ENCODE data around the gene COL8A1. TPM values are rescaled to one million over a fixed set of nuclear protein-coding genes. Genes with fewer than 3 reads are reported as not detected.
A peak's percentile ranks its signal among the peaks of the same experiment; 100 is the strongest.

Gene COL8A1
- total and polyA plus RNA-seq, 3 donors from 2014 or later: 1.1 to 11.5 (median 1.3) TPM

GRCh38 chr3:99708207-99708745, 69.9 kb downstream of the COL8A1 start:
- TF ChIP-seq CTCF (IDR thresholded peaks at IDR 0.05): no peak
- TF ChIP-seq POLR2A (IDR thresholded peaks at IDR 0.05): no peak
- DNase-seq: no peak
- H3K4me1 ChIP-seq: peaks cover 4% of the 10 kb centered on the region
- no peaks in the 10 kb centered on the region for H3K27me3 ChIP-seq
- H3K4me3 ChIP-seq: no peak overlapping the region
- intact Hi-C loops (cut with DNase I; ENCODE audit: low total_unique reads): no loop called here
- H3K9me3 ChIP-seq: no peaks in the 10 kb centered on the region
- no peak overlapping the region for H3K27ac ChIP-seq
- WGBS, 2 donors: 58% methylated on average over 4 of the region's 4 CpGs
- no peaks in the 10 kb centered on the region for H3K36me3 ChIP-seq (ENCODE audit: low read depth, missing control alignments)

GRCh38 chr3:99709686-99710085, 71.3 kb downstream of the COL8A1 start:
- Histone ChIP-seq H3K36me3 (ENCODE audit: low read depth, missing control alignments) (no peaks in the 10 kb centered on the region), H3K9me3 (no peaks in the 10 kb centered on the region), H3K27ac (no peak overlapping the region), H3K27me3 (no peaks in the 10 kb centered on the region), H3K4me3 (no peak overlapping the region), H3K4me1 (peaks cover 7% of the 10 kb centered on the region)
- no peak for TF ChIP-seq CTCF (IDR thresholded peaks at IDR 0.05)
- TF ChIP-seq POLR2A (IDR thresholded peaks at IDR 0.05): no peak
- intact Hi-C loops (cut with DNase I; ENCODE audit: low total_unique reads): no loop called here
- DNase-seq: no peak
- 65 to 86% methylated on average over 1 of the region's 1 CpG for WGBS, 2 donors

GRCh38 chr3:99710094-99710493, 71.7 kb downstream of the COL8A1 start:
- Histone ChIP-seq H3K27ac (no peak overlapping the region), H3K27me3 (no peaks in the 10 kb centered on the region), H3K4me1 (peaks cover 7% of the 10 kb centered on the region), H3K36me3 (ENCODE audit: low read depth, missing control alignments) (no peaks in the 10 kb centered on the region), H3K9me3 (no peaks in the 10 kb centered on the region), H3K4me3 (no peak overlapping the region)
- DNase-seq: no peak
- TF ChIP-seq CTCF (IDR thresholded peaks at IDR 0.05) (no peak), POLR2A (IDR thresholded peaks at IDR 0.05) (no peak)
- intact Hi-C loops (cut with DNase I; ENCODE audit: low total_unique reads): no loop called here
- WGBS, 2 donors: 92 to 96% methylated on average over 3 of the region's 3 CpGs

GRCh38 chr3:99711351-99711750, 73.0 kb downstream of the COL8A1 start:
- TF ChIP-seq CTCF (IDR thresholded peaks at IDR 0.05) (no peak), POLR2A (IDR thresholded peaks at IDR 0.05) (no peak)
- Histone ChIP-seq H3K27ac (peak overlapping the region in 1 of 2 donors; percentile 32), H3K4me1 (peaks cover 7% of the 10 kb centered on the region), H3K27me3 (no peaks in the 10 kb centered on the region), H3K4me3 (no peak overlapping the region), H3K36me3 (ENCODE audit: low read depth, missing control alignments) (no peaks in the 10 kb centered on the region), H3K9me3 (no peaks in the 10 kb centered on the region)
- 71 to 74% methylated on average over 4 of the region's 4 CpGs for WGBS, 2 donors
- no peak for DNase-seq
- intact Hi-C loops (cut with DNase I; ENCODE audit: low total_unique reads): no loop called here

- TF ChIP-seq POLR2A (IDR thresholded peaks at IDR 0.05) (no peak), CTCF (IDR thresholded peaks at IDR 0.05) (no peak)
- Histone ChIP-seq H3K36me3 (ENCODE audit: low read depth, missing control alignments) (no peaks in the 10 kb centered on the region), H3K4me3 (no peak overlapping the region), H3K9me3 (no peaks in the 10 kb centered on the region), H3K4me1 (peaks cover 7% of the 10 kb centered on the region), H3K27ac (peak overlapping the region; percentile 1 to 38), H3K27me3 (no peaks in the 10 kb centered on the region)
- intact Hi-C loops (cut with DNase I; ENCODE audit: low total_unique reads): no loop called here
- WGBS, 2 donors: 75 to 76% methylated on average over 5 of the region's 5 CpGs
- no peak for DNase-seq
Observed at GRCh38 chr3:99712291-99712954, 74.0 kb downstream of the COL8A1 start.

Data from testis (tissue), 3 donors.